K562 (cell line): ENCODE measurements around the gene TM9SF4. TPM values are rescaled to one million over a fixed set of nuclear protein-coding genes. Genes with fewer than 3 reads are reported as not detected.

Experiments
- BCLAF1 ChIP-seq, 2 experiments: fragments of 450-650 bp in 1 of 2; IDR thresholded peaks; 2 replicates each; pipeline ENCODE4 v1.6.1; 2011 to 2017; ENCODE audit warnings: low read depth in 2 of 2, antibody characterized with exemption in 1 of 2, borderline replicate concordance in 1 of 2, low read length in 1 of 2, mild to moderate bottlenecking in 1 of 2, mixed read lengths in 1 of 2; ENCODE audit not compliant: control insufficient read depth in 1 of 2
- BRD9 ChIP-seq: fragments of 450-650 bp; IDR thresholded peaks from 2 replicates; pipeline ENCODE4 v1.6.1; 2018; ENCODE audit warnings: low read depth; ENCODE audit not compliant: partially characterized antibody
- CBX2 ChIP-seq: fragments of 200-600 bp; sonication (generic); IDR thresholded peaks from one replicate; pipeline ENCODE4 v1.6.1; 2012; ENCODE audit warnings: mild to moderate bottlenecking, low read length, inconsistent platforms; ENCODE audit not compliant: insufficient read depth, poor library complexity, severe bottlenecking
- ETS1 ChIP-seq: conservative IDR thresholded peaks from 2 replicates; pipeline ENCODE4 v1.6.1; 2011; ENCODE audit warnings: low read depth, mild to moderate bottlenecking, low read length; ENCODE audit not compliant: control insufficient read depth
- EZH2 ChIP-seq: IDR thresholded peaks from 2 replicates; pipeline ENCODE4 v1.6.1; 2012; ENCODE audit warnings: low read depth, mild to moderate bottlenecking, inconsistent platforms, low read length, borderline replicate concordance
- HIVEP1 ChIP-seq: fragments of 250-450 bp; sonication (Bioruptor Pico); IDR thresholded peaks from 2 replicates; pipeline ENCODE4 v1.4.0; 2020; ENCODE audit warnings: mild to moderate bottlenecking
- NFE2 ChIP-seq: IDR thresholded peaks from 2 replicates; pipeline ENCODE4 v1.6.1; 2014; ENCODE audit warnings: antibody characterized with exemption, low read depth
- NUFIP1 ChIP-seq: fragments of 450-650 bp; IDR thresholded peaks from 2 replicates; pipeline ENCODE4 v1.6.1; 2018; ENCODE audit not compliant: partially characterized antibody
- PHB ChIP-seq: fragments of 250-450 bp; sonication (Bioruptor Pico); IDR thresholded peaks from 2 replicates; pipeline ENCODE4 v1.5.0; 2021
- RBM34 ChIP-seq: fragments of 200-400 bp; formaldehyde crosslinking; IDR thresholded peaks from 2 replicates; pipeline ENCODE4 v1.6.1; 2018; ENCODE audit warnings: low read length, borderline replicate concordance; ENCODE audit not compliant: insufficient read depth
- SP1 ChIP-seq: sonication (generic); formaldehyde crosslinking; IDR thresholded peaks from 2 replicates; pipeline ENCODE4 v1.8.1; 2022; ENCODE audit warnings: mild to moderate bottlenecking, missing genetic modification reagents
- TRIM25 ChIP-seq: fragments of 450-650 bp; IDR thresholded peaks from 2 replicates; pipeline ENCODE4 v1.7.0; 2016; ENCODE audit warnings: borderline replicate concordance
- UBTF ChIP-seq, 2 experiments: IDR thresholded peaks; 2 replicates each; pipeline ENCODE4 v1.6.1; 2012; ENCODE audit warnings: improper control_type of control experiment in 2 of 2, low read depth in 2 of 2, low read length in 2 of 2, borderline replicate concordance in 1 of 2
- ZBTB8A ChIP-seq: fragments of 450-650 bp; IDR thresholded peaks from 2 replicates; pipeline ENCODE4 v1.6.1; 2018; ENCODE audit warnings: mild to moderate bottlenecking, moderate library complexity; ENCODE audit not compliant: partially characterized antibody
- ZFP1 ChIP-seq: fragments of 450-650 bp; formaldehyde crosslinking; IDR thresholded peaks from 2 replicates; pipeline ENCODE4 v1.4.0; 2020; ENCODE audit warnings: mild to moderate bottlenecking, mixed read lengths
- ZNF584 ChIP-seq: fragments of 200-800 bp; sonication (Bioruptor generic); IDR thresholded peaks from 2 replicates; pipeline ENCODE4 v1.6.1; 2016; ENCODE audit warnings: low read depth, mild to moderate bottlenecking, missing genetic modification characterization, missing compliant biosample characterization
- polyA plus RNA-seq, 8 experiments: library from polyadenylated mRNA; depleted of rRNA in 4 of 8; stranded (reverse) in 5 of 8; unstranded in 3 of 8; fragments of >200 nt; fragmentation: Nextera tagmentation in 2 of 8; fragmentation: Illumina TruSeq in 1 of 8; extraction: Ambion mirVana in 2 of 8; extraction: Trizol in 1 of 8; gene quantifications; 2 replicates each; pipeline versions ENCODE4 v1.2.1 to v1.2.3, GENCODE V29; 2011 to 2014; ENCODE audit warnings: inconsistent platforms in 1 of 8, missing spikeins in 1 of 8
- total RNA-seq, 7 experiments: library from RNA; depleted of rRNA in 6 of 7; stranded (reverse); fragments of >200 nt in 6 of 7; fragmentation: Illumina TruSeq in 2 of 7; extraction: Trizol in 2 of 7; gene quantifications; 2 replicates each; pipeline versions ENCODE4 v1.2.1 to v1.2.3, GENCODE V29; 2011 to 2021; ENCODE audit warnings: low replicate concordance in 1 of 7
- TF ChIP-seq, protein P1 (sequence below): fragments of 250-450 bp; sonication (Bioruptor Pico); IDR thresholded peaks from 2 replicates; pipeline ENCODE4 v1.8.0; 2021; ENCODE audit warnings: moderate library complexity, mild to moderate bottlenecking, inconsistent platforms

TM9SF4 gene
- total and polyA plus RNA-seq, 9 of the 15 experiments (the other 6 are each of a cell fraction or from before 2014, with no cell fraction given) = 14.5 to 46.3 (median 26.9) TPM

DNA sequence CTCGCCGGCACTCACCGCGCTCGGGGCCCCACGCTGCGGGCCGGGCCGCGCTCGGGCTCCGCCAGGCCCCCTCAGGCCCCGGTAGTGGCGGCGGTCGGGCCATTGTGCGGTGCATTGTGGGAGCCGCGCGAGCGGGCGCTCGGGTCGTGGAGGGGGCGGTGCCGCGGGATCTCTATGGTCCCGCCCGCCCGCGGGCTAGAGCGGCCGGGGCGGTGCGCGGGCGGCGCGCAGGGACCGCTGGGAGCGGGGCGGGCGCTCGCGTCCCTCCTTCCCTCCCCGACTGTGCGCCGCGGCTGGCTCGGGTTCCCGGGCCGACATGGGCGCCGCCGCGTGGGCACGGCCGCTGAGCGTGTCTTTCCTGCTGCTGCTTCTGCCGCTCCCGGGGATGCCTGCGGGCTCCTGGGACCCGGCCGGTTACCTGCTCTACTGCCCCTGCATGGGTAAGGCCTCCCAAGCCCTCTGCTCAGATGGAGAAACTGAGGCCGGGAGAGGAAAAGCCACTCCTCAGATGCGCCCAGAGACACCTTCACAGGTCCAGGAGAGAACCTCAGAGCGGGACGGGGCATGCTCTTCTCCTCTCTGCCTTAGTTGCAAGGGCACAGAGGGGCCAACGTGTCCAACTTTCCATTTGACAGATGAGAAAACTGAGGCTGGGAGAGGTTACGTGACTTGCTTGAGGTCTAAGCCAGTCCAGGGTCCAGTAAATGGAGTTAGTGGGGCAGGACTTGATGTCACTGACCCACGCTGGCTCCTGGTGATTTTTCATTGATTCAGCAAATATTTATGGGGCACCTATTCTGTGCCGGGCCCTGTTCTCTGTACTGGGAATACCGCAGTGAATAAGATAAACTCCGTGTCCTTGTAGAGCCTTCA is 98.3 kb downstream of the TM9SF4 start, which contains the start of the genes PLAGL2 and POFUT1 (continued):
- TF ChIP-seq UBTF (IDR thresholded peaks at IDR 0.05; ENCODE audit: borderline replicate concordance in 1 of 2, low read depth in 2 of 2, low read length in 2 of 2) (peak; percentile 19 to 38; a peak in 1 of 4 replicates), EZH2 (no peak), BCLAF1 (IDR thresholded peaks at IDR 0.05; ENCODE audit: borderline replicate concordance in 1 of 2, control insufficient read depth in 1 of 2, low read depth in 2 of 2, low read length in 1 of 2) (peak in 1 of 2 experiments; percentile 79; a peak in 1 of 4 replicates), ETS1 (peak; percentile 82; the same call in 1 of the 2 replicates), ZBTB8A (no peak), PHB (CRISPR knock-in tag) (no peak), HIVEP1 (no peak), SP1 (CRISPR knock-in tag) (0 out of 2 replicates have a peak, but pooled peaks have one; percentile 9), NUFIP1 (no peak), NFE2 (no peak), BRD9 (no peak), ZFP1 (CRISPR knock-in tag) (no peak), ZNF584 (CRISPR knock-in tag) (no peak), TRIM25 (no peak), RBM34 (no peak), CBX2 (no peak)
- TF ChIP-seq, protein P1, sequence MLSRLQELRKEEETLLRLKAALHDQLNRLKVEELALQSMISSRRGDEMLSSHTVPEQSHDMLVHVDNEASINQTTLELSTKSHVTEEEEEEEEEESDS = no peak
